HEK293 (cell line): ENCODE results near the gene GCDH.

Source experiments
- FEZF1 ChIP-seq: fragments of 450-650 bp; formaldehyde crosslinking; IDR thresholded peaks from 2 replicates; pipeline ENCODE4 v1.5.1; 2016; ENCODE audit warnings: missing biosample characterization, missing genetic modification characterization
- HOXA7 ChIP-seq: sonication (generic); formaldehyde crosslinking; IDR thresholded peaks from 2 replicates; pipeline ENCODE4 v1.8.1; 2022; ENCODE audit warnings: missing genetic modification reagents, borderline replicate concordance
- IKZF3 ChIP-seq: fragments of 450-650 bp; IDR thresholded peaks from 2 replicates; pipeline ENCODE4 v1.5.0; 2018; ENCODE audit warnings: missing biosample characterization, mild to moderate bottlenecking, missing genetic modification characterization, moderate library complexity
- KLF10 ChIP-seq: fragments of 450-650 bp; IDR thresholded peaks from 2 replicates; pipeline ENCODE4 v1.5.1; 2018; ENCODE audit warnings: missing biosample characterization, mild to moderate bottlenecking, missing genetic modification characterization
- KLF7 ChIP-seq: fragments of 450-650 bp; formaldehyde crosslinking; IDR thresholded peaks from 2 replicates; pipeline ENCODE4 v1.5.1; 2016; ENCODE audit warnings: missing biosample characterization, missing genetic modification characterization, borderline replicate concordance
- KLF8 ChIP-seq: fragments of 450-650 bp; formaldehyde crosslinking; IDR thresholded peaks from 2 replicates; pipeline ENCODE4 v1.5.1; 2016; ENCODE audit warnings: missing biosample characterization, missing genetic modification characterization
- KLF9 ChIP-seq: fragments of 450-650 bp; formaldehyde crosslinking; IDR thresholded peaks from 2 replicates; pipeline ENCODE4 v1.5.1; 2016; ENCODE audit warnings: missing biosample characterization, missing genetic modification characterization, low read depth
- MEIS1 ChIP-seq: sonication (generic); formaldehyde crosslinking; IDR thresholded peaks from 2 replicates; pipeline ENCODE4 v1.8.1; 2022; ENCODE audit warnings: missing genetic modification reagents, mild to moderate bottlenecking, borderline replicate concordance
- PRDM1 ChIP-seq: fragments of 450-650 bp; formaldehyde crosslinking; IDR thresholded peaks from 2 replicates; pipeline ENCODE4; 2016; ENCODE audit warnings: missing biosample characterization, missing genetic modification characterization
- SP3 ChIP-seq: fragments of 450-650 bp; formaldehyde crosslinking; IDR thresholded peaks from 2 replicates; pipeline ENCODE4 v1.5.1; 2016; ENCODE audit warnings: missing biosample characterization, missing genetic modification characterization
- ZBTB20 ChIP-seq: fragments of 450-650 bp; formaldehyde crosslinking; IDR thresholded peaks from 2 replicates; pipeline ENCODE4 v1.5.1; 2016; ENCODE audit warnings: missing biosample characterization, missing genetic modification characterization
- ZBTB21 ChIP-seq: fragments of 450-650 bp; formaldehyde crosslinking; IDR thresholded peaks from 2 replicates; pipeline ENCODE4 v1.5.1; 2017; ENCODE audit warnings: missing biosample characterization, missing genetic modification characterization
- ZBTB8A ChIP-seq: fragments of 450-650 bp; formaldehyde crosslinking; IDR thresholded peaks from 2 replicates; pipeline ENCODE4 v1.5.1; 2016; ENCODE audit warnings: missing biosample characterization, missing genetic modification characterization
- ZNF10 ChIP-seq: fragments of 450-650 bp; formaldehyde crosslinking; IDR thresholded peaks from 2 replicates; pipeline ENCODE4 v1.5.1; 2017; ENCODE audit warnings: missing biosample characterization, missing genetic modification characterization
- ZNF146 ChIP-seq: fragments of 450-650 bp; formaldehyde crosslinking; IDR thresholded peaks from 2 replicates; pipeline ENCODE4 v1.5.1; 2016; ENCODE audit warnings: missing biosample characterization, missing genetic modification characterization
- ZNF175 ChIP-seq: fragments of 450-650 bp; formaldehyde crosslinking; IDR thresholded peaks from 2 replicates; pipeline ENCODE4 v1.5.1; 2016; ENCODE audit warnings: missing biosample characterization, missing genetic modification characterization
- ZNF211 ChIP-seq: fragments of 450-650 bp; formaldehyde crosslinking; IDR thresholded peaks from 2 replicates; pipeline ENCODE4 v1.5.1; 2016; ENCODE audit warnings: low read depth, missing biosample characterization, missing genetic modification characterization
- ZNF223 ChIP-seq: fragments of 450-650 bp; formaldehyde crosslinking; IDR thresholded peaks from 2 replicates; pipeline ENCODE4 v1.5.1; 2016; ENCODE audit warnings: missing biosample characterization, missing genetic modification characterization
- ZNF324 ChIP-seq: fragments of 450-650 bp; formaldehyde crosslinking; IDR thresholded peaks from 2 replicates; pipeline ENCODE4 v1.5.1; 2016; ENCODE audit warnings: missing biosample characterization, missing genetic modification characterization
- ZNF501 ChIP-seq: fragments of 450-650 bp; formaldehyde crosslinking; IDR thresholded peaks from 2 replicates; pipeline ENCODE4 v1.5.1; 2016; ENCODE audit warnings: missing biosample characterization, missing genetic modification characterization
- ZNF521 ChIP-seq: fragments of 450-650 bp; formaldehyde crosslinking; IDR thresholded peaks from 2 replicates; pipeline ENCODE4 v1.5.1; 2017; ENCODE audit warnings: missing biosample characterization, mild to moderate bottlenecking, missing genetic modification characterization
- ZNF544 ChIP-seq: fragments of 450-650 bp; formaldehyde crosslinking; IDR thresholded peaks from 2 replicates; pipeline ENCODE4 v1.5.0; 2017; ENCODE audit warnings: missing biosample characterization, missing genetic modification characterization
- ZNF560 ChIP-seq: fragments of 450-650 bp; formaldehyde crosslinking; IDR thresholded peaks from 2 replicates; pipeline ENCODE4 v1.5.1; 2017; ENCODE audit warnings: missing biosample characterization, missing genetic modification characterization, borderline replicate concordance
- ZNF600 ChIP-seq: fragments of 450-650 bp; formaldehyde crosslinking; IDR thresholded peaks from 2 replicates; pipeline ENCODE4 v1.5.1; 2016; ENCODE audit warnings: missing biosample characterization, missing genetic modification characterization
- ZNF658 ChIP-seq: fragments of 450-650 bp; formaldehyde crosslinking; IDR thresholded peaks from 2 replicates; pipeline ENCODE4; 2016; ENCODE audit warnings: missing biosample characterization, missing genetic modification characterization
- ZNF768 ChIP-seq: fragments of 450-650 bp; formaldehyde crosslinking; IDR thresholded peaks from 2 replicates; pipeline ENCODE4 v1.5.1; 2018; ENCODE audit warnings: missing biosample characterization, mild to moderate bottlenecking, missing genetic modification characterization
- ZNF843 ChIP-seq: fragments of 450-650 bp; formaldehyde crosslinking; IDR thresholded peaks from 2 replicates; pipeline ENCODE4 v1.5.1; 2016; ENCODE audit warnings: missing biosample characterization, missing genetic modification characterization
- ZXDB ChIP-seq: fragments of 450-650 bp; formaldehyde crosslinking; IDR thresholded peaks from 2 replicates; pipeline ENCODE4 v1.5.1; 2016; ENCODE audit warnings: missing biosample characterization, missing genetic modification characterization
- TF ChIP-seq, protein P1 (sequence below): fragments of 450-650 bp; formaldehyde crosslinking; IDR thresholded peaks from 2 replicates; pipeline ENCODE4 v1.5.1; 2017; ENCODE audit warnings: missing biosample characterization, mild to moderate bottlenecking, missing genetic modification characterization, moderate library complexity
- TF ChIP-seq, protein P2 (sequence below): fragments of 450-650 bp; formaldehyde crosslinking; IDR thresholded peaks from 2 replicates; pipeline ENCODE4 v1.5.1; 2016; ENCODE audit warnings: missing biosample characterization, missing genetic modification characterization
- TF ChIP-seq, protein P3 (sequence below): fragments of 450-650 bp; formaldehyde crosslinking; IDR thresholded peaks from 2 replicates; pipeline ENCODE4 v1.5.1; 2016; ENCODE audit warnings: missing biosample characterization, missing genetic modification characterization
- TF ChIP-seq, protein P4 (sequence below): fragments of 450-650 bp; formaldehyde crosslinking; IDR thresholded peaks from 2 replicates; pipeline ENCODE4 v1.5.1; 2016; ENCODE audit warnings: missing biosample characterization, missing genetic modification characterization
- TF ChIP-seq, protein P5 (sequence below): fragments of 450-650 bp; formaldehyde crosslinking; IDR thresholded peaks from 2 replicates; pipeline ENCODE4 v1.5.1; 2017; ENCODE audit warnings: missing biosample characterization, missing genetic modification characterization

GCDH gene

DNA sequence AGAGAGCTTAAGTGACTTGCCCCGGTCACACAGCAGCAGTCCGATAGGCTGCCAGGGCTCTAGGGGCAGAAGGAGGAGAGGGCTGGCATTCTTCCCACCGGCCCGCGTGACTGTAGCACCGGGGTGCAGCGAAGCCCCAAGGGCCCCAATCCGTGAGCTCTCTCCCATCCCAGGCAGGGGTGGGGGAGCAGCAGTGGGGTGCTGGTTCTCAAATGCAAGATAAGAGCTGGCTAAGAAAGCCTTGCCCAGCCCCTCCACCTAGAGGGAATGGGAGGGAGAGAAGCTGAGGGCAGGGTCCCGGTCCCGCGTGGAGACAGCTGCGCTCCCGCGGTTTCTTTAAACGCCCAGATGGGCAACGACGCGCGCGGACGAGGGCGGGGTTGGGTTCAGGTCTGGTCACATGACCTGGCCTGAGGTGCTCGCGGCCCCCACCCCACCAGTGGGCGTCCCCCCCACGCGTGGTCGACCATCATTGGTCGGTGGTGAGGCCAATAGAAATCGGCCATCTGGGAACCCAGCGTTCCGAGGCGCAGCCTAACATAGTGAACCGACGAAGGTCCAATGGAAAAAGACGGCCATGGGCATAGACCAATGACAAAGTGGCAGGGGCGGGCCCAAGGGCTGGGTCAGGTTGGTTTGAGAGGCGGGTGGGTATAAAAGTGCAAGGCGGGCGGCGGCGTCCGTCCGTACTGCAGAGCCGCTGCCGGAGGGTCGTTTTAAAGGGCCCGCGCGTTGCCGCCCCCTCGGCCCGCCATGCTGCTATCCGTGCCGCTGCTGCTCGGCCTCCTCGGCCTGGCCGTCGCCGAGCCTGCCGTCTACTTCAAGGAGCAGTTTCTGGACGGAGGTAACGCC, 47.2 kb downstream of the GCDH start, which contains the start of gene CALR (continued):
- TF ChIP-seq KLF10, result peak; percentile 72
- TF ChIP-seq KLF7 (tag by site-specific recombination), result peak; percentile 55; the same call in 1 of the 2 replicates
- TF ChIP-seq KLF9 (tag by site-specific recombination), result peak; percentile 84
- no peak for TF ChIP-seq ZNF223
- TF ChIP-seq ZNF600 (tag by site-specific recombination), result peak; percentile 37
- TF ChIP-seq ZNF324 (tag by site-specific recombination), result peak; percentile 28; the same call in 1 of the 2 replicates
- TF ChIP-seq ZNF501 (tag by site-specific recombination), result peak; percentile 64; the same call in 1 of the 2 replicates
- TF ChIP-seq, protein P1, sequence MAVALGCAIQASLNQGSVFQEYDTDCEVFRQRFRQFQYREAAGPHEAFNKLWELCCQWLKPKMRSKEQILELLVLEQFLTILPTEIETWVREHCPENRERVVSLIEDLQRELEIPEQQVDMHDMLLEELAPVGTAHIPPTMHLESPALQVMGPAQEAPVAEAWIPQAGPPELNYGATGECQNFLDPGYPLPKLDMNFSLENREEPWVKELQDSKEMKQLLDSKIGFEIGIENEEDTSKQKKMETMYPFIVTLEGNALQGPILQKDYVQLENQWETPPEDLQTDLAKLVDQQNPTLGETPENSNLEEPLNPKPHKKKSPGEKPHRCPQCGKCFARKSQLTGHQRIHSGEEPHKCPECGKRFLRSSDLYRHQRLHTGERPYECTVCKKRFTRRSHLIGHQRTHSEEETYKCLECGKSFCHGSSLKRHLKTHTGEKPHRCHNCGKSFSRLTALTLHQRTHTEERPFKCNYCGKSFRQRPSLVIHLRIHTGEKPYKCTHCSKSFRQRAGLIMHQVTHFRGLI (tag by site-specific recombination), result peak; percentile 20; the same call in 1 of the 2 replicates
- peak; percentile 71 for TF ChIP-seq ZBTB8A (tag by site-specific recombination)
- TF ChIP-seq ZNF768, result peak; percentile 90; the same call in 1 of the 2 replicates
- TF ChIP-seq ZBTB20 (tag by site-specific recombination), result peak; percentile 69
- TF ChIP-seq, protein P2, sequence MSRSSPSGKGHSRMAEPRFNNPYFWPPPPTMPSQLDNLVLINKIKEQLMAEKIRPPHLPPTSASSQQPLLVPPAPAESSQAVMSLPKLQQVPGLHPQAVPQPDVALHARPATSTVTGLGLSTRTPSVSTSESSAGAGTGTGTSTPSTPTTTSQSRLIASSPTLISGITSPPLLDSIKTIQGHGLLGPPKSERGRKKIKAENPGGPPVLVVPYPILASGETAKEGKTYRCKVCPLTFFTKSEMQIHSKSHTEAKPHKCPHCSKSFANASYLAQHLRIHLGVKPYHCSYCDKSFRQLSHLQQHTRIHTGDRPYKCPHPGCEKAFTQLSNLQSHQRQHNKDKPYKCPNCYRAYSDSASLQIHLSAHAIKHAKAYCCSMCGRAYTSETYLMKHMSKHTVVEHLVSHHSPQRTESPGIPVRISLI (tag by site-specific recombination), result no peak
- 0 out of 2 replicates have a peak, but pooled peaks have one; percentile 25 for TF ChIP-seq ZNF146 (tag by site-specific recombination)
- TF ChIP-seq, protein P3, sequence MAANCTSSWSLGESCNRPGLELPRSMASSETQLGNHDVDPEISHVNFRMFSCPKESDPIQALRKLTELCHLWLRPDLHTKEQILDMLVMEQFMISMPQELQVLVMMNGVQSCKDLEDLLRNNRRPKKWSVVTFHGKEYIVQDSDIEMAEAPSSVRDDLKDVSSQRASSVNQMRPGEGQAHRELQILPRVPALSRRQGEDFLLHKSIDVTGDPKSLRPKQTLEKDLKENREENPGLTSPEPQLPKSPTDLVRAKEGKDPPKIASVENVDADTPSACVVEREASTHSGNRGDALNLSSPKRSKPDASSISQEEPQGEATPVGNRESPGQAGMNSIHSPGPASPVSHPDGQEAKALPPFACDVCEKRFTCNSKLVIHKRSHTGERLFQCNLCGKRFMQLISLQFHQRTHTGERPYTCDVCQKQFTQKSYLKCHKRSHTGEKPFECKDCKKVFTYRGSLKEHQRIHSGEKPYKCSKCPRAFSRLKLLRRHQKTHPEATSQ (tag by site-specific recombination), result peak; percentile 22; the same call in 1 of the 2 replicates
- no peak for TF ChIP-seq ZNF544 (tag by site-specific recombination)
- TF ChIP-seq ZXDB (tag by site-specific recombination), result peak; percentile 36; the same call in 1 of the 2 replicates
- no peak for TF ChIP-seq ZNF10
- TF ChIP-seq, protein P4, sequence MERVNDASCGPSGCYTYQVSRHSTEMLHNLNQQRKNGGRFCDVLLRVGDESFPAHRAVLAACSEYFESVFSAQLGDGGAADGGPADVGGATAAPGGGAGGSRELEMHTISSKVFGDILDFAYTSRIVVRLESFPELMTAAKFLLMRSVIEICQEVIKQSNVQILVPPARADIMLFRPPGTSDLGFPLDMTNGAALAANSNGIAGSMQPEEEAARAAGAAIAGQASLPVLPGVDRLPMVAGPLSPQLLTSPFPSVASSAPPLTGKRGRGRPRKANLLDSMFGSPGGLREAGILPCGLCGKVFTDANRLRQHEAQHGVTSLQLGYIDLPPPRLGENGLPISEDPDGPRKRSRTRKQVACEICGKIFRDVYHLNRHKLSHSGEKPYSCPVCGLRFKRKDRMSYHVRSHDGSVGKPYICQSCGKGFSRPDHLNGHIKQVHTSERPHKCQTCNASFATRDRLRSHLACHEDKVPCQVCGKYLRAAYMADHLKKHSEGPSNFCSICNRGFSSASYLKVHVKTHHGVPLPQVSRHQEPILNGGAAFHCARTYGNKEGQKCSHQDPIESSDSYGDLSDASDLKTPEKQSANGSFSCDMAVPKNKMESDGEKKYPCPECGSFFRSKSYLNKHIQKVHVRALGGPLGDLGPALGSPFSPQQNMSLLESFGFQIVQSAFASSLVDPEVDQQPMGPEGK (tag by site-specific recombination), result peak; percentile 99
- peak; percentile 66; the same call in 1 of the 2 replicates for TF ChIP-seq ZBTB21
- TF ChIP-seq, protein P5, sequence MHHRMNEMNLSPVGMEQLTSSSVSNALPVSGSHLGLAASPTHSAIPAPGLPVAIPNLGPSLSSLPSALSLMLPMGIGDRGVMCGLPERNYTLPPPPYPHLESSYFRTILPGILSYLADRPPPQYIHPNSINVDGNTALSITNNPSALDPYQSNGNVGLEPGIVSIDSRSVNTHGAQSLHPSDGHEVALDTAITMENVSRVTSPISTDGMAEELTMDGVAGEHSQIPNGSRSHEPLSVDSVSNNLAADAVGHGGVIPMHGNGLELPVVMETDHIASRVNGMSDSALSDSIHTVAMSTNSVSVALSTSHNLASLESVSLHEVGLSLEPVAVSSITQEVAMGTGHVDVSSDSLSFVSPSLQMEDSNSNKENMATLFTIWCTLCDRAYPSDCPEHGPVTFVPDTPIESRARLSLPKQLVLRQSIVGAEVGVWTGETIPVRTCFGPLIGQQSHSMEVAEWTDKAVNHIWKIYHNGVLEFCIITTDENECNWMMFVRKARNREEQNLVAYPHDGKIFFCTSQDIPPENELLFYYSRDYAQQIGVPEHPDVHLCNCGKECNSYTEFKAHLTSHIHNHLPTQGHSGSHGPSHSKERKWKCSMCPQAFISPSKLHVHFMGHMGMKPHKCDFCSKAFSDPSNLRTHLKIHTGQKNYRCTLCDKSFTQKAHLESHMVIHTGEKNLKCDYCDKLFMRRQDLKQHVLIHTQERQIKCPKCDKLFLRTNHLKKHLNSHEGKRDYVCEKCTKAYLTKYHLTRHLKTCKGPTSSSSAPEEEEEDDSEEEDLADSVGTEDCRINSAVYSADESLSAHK (tag by site-specific recombination), result peak; percentile 25
- TF ChIP-seq MEIS1 (CRISPR knock-in tag), result no peak
- TF ChIP-seq FEZF1, result 0 out of 2 replicates have a peak, but pooled peaks have one; percentile 5
- no peak for TF ChIP-seq PRDM1
- TF ChIP-seq KLF8 (tag by site-specific recombination), result peak; percentile 78
- TF ChIP-seq ZNF560, result no peak
- no peak for TF ChIP-seq IKZF3 (tag by site-specific recombination)
- TF ChIP-seq SP3, result peak; percentile 89
- TF ChIP-seq HOXA7 (CRISPR knock-in tag), result no peak
- no peak for TF ChIP-seq ZNF658 (tag by site-specific recombination)
- peak; percentile 37 for TF ChIP-seq ZNF843 (tag by site-specific recombination)
- TF ChIP-seq ZNF175, result no peak
- no peak for TF ChIP-seq ZNF211 (tag by site-specific recombination)
- TF ChIP-seq ZNF521 (tag by site-specific recombination), result no peak
